Measurements from ENCODE around the gene SLIT3. TPM values are rescaled to one million over a fixed set of nuclear protein-coding genes. Genes with fewer than 3 reads are reported as not detected.

Gene SLIT3
- total and polyA plus RNA-seq, 9 of the 15 experiments (the other 6 are each of a cell fraction or from before 2014, with no cell fraction given): 0.01 to 0.04 TPM; not detected in 7

GRCh38 chr5:168874713-168875380 lies 426.1 kb downstream of the SLIT3 start (continued):
- no peak for TF ChIP-seq E2F4 (CRISPR knock-in tag; IDR thresholded peaks at IDR 0.05; ENCODE audit: low read depth)
- no peak for TF ChIP-seq GTF2E2 (tag; IDR thresholded peaks at IDR 0.05)
- no peak for TF ChIP-seq POLR2AphosphoS2 (IDR thresholded peaks at IDR 0.05; ENCODE audit: low read length)
- peak; percentile 77; the same call in 1 of the 2 replicates for TF ChIP-seq ZBTB26 (CRISPR knock-in tag; IDR thresholded peaks at IDR 0.05)
- TF ChIP-seq ARHGAP35 (IDR thresholded peaks at IDR 0.05; ENCODE audit: partially characterized antibody): no peak
- no peak for TF ChIP-seq STAT6 (CRISPR knock-in tag; IDR thresholded peaks at IDR 0.05)
- TF ChIP-seq HDAC8 (tag; IDR thresholded peaks at IDR 0.05): no peak
- no peak for TF ChIP-seq ZNF239 (CRISPR knock-in tag; IDR thresholded peaks at IDR 0.05)
- peak; percentile 40 to 60 (median 43); a peak in 5 of 6 replicates for TF ChIP-seq CTCF (IDR thresholded peaks at IDR 0.05 in 2 of 3, conservative IDR thresholded peaks at IDR 0.05 in 1 of 3; ENCODE audit: insufficient read depth in 2 of 3, low read depth in 1 of 3, low read length in 3 of 3)
- TF ChIP-seq ZNF436 (CRISPR knock-in tag; IDR thresholded peaks at IDR 0.05): no peak
- no peak for TF ChIP-seq ZNF518B (CRISPR knock-in tag; IDR thresholded peaks at IDR 0.05)
- TF ChIP-seq TSHZ1 (CRISPR knock-in tag; IDR thresholded peaks at IDR 0.05): no peak
